Stimulated activated CD4-positive, alpha-beta T cell treated with anti-CD3 and anti-CD28 coated beads, Interleukin-4, amount 100 ng/mL, for 1 hour (primary cell): ENCODE results near the gene SYT7.

ENCODE experiments used
- DNase-seq: peaks from one replicate; pipeline ENCODE4 v3.0.0-alpha.2; 2020

Gene SYT7

DNA sequence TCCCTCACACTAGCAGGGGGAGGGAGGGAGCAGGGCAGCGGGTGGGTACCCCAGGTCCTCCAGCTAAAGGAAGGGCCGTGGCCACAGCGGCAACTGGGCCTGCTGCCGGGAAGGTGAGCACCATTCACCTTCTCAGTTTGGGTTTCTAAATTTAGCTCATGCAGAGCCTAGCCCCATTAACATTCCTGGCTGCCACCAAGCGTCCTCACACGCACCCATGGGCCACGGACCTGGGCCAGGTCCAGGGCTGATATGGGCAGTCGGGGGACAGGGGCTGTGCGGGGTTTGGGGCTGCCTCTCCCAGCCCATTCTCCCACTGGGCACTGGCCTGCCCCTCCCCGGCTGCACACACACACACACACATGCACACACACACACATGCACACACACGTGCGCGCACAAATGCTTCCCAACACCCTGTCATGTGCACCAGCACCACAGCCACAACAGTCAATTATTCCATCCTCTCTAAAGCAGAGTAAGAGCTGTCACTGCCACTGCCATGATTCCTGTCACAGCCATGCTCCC lies 28.7 kb downstream of the SYT7 start:
- DNase-seq: no peak

DNA sequence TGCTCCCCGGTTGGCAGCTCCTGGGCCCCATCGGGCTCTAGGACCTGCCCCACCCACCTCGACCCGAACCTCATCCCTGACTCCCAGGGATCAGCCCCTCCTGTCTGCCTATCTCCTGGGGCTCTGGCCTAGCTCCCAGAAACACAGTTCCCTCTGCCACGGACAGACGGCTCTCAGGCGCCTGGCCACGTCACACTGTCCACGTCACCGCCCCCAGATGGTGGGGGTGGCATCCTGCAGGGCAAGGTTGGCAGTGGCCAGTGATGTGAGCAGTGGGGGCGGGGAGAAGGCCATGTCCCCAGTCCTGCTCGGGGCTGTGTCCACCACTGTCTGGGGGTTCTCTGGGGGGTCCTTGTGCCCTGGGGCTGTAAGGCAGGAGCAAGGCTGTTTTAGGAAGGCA lies 29.2 kb downstream of the SYT7 start:
- no peak for DNase-seq

DNA sequence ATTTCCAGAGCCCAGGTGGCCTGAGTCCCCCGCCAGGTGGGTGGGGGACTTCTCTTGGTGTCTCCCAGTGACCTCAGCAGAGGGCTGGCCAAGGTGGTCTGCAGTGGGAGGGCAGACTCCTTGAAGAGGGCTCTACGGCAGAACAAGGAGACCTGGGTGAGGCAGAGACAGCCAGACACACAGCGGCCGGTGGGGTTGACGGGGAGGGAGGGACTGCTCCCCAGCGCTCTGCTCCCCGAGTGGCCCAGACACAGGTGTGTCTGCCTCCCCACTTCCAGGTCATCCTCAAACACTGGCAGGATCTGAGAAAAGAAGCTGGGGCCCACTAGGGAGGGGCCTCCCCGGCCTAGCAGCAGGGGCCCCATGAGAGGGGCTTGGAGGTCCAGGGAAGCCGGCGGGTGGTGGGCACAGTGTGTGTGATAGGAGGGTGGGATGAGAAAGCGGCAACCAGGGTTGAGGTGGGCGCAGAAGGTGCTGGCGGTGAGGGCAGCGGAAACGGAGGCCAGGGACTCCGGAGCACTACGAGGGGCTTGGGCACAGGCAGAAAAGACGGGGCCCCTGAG lies 30.1 kb downstream of the SYT7 start:
- DNase-seq: no peak

DNA sequence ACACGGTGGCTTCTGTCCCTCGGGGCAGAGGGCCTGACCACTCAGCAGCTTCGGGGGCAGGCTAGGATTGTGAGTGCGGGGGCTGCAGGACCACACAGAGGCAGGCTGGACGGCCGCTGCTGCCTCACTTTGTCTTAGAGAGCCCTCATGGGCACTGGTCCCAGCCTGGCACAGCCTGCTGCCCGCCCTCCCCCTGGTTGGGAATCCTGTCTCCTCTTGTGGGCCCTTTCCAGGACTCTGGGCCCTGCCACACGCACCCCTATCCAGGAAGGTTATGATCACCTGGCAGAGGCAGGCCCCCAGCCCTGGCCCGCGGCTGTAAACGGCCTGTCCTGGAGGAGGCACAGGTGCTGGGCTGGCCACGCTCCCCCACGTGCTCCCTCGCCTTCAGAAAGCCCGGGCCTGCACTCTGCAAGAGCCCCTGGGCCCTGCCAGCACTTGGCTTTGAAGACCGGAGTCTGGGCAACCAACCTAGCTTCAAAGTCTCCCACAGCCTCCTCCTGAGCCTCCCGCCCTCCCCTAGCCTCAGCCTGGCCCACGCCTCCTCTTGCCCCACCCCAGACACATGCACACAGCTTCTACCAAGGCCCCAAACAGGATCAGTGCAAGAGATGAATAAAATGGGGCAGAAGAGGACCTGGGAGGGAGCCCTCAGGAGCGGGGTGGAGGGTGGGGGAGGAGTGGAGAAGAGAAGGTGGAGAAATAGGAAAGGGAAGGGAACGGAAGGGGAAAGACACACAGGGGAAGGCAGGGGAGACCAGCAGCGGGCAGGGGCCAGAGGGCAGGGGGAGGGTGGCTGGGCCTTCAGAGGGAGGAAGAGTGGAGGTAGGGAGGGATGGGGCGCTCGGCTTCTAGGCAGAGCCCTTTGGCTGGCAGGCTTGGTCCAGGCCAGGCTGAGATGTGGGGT lies 31.0 kb downstream of the SYT7 start:
- no peak for DNase-seq

DNA sequence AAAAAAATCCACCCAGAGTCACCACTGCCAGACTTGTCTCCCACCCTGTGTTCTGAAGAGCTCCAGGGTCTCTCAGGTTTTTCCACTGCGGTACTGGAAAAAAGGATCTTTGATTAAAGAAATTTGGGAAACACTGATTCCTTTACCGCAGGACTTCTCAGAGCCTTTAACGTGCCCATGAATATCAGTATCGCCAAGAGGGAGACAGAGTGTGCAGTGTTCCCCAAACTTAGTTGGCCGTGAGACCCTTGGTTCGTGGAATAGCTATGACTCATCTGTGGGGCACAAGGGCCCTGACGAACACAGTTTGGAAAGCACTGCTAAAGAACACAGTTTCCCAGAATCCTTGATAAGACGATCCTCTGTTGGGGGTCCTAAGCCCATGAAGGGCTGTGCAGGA lies 31.7 kb downstream of the SYT7 start:
- DNase-seq: no peak

DNA sequence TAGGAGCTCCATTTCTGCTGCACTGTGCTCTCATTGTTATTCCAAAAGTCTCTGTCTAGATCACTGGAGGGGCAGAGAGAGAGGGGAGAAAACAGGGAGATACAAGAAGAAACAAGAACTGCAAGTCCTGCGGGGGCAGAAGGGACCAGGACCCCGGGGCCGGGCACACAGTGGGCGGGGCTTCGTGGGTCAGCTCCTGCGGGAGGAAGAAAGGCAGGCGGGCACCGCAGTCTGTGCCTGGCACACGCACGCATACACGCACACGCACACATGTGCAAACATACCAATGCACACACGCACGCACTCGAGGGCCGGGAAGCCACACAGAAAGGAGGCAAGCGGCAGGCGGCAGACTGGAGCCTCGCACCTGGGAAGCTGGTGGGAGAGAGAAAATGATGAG lies 33.6 kb downstream of the SYT7 start:
- no peak for DNase-seq

DNA sequence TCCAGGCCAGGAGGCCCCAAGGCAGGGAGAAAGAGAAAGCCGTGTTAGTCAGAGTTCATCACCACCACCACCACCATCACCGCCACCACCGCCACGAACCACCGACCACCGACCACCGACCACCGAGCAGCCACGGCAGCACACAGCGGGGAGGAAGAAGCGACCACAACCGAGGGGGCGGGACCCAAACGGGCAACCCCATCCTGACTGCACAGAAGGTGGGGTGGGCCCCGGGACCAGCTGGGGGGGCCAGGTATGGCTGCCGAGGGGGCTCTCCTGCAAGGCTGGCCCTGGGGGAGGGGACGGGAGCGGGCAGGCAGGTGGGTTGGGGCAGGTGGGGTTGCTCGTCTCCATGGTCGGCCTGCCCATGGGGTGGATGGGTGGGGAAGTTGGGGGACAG lies 34.2 kb downstream of the SYT7 start:
- DNase-seq: no peak

DNA sequence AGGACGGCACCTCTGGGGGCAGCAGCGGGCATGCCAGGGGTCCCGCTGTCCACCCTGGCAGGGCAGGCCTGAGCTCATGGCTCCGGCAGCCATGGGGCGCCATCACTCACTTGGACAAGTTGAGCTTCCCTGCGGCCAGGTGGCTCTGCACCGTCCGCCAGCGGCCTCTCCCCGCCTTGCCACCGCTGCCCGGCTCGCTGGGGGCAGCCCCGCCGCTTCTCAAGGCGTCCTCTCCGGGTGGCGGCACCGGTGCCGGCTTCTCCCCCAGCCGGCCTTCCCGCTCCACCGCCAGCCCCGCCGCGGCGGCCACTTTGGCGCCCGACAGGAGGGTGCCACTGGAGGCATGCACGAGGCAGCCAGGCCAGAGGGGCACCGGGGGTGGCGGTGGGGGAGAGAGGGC lies 35.0 kb downstream of the SYT7 start:
- DNase-seq: no peak

DNA sequence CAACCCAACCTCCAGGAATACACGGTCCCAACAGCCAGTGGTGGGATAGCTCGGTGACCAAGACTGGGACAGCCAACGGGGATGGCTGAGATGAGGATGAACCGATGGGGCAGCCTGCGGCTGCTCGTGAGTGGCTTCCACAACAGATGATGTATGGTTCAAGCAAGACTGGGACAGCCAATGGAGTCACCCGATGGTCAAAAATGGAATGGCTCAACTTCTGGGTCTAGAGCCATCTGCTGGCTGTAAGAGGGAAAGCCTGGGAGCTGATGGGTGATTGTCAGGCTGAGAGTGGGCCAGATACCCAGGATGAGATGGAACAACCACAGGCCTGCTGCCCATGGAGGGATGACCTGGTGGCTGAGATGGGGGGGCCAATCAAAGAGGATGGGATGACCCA lies 35.5 kb downstream of the SYT7 start:
- DNase-seq: no peak

DNA sequence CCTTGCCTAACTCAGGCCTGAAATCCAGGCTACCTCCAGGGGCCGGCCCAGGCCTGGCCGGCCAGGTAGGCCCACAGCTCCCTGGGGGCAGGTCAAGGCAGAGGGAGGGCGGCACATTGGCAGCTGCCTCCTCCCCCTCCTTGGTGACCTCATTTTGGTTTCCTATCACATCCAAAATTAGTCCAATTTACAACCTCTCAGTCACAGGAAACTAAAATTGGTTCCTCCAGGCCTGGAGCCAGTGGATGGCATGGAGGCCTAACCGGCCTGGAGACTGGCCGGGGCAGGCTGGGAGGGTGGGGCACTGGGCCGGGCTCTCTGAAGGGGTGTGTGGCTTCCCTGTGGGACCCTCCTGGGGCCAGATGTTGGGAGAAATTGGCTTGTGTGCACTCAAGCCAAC lies 36.4 kb downstream of the SYT7 start:
- no peak for DNase-seq

DNA sequence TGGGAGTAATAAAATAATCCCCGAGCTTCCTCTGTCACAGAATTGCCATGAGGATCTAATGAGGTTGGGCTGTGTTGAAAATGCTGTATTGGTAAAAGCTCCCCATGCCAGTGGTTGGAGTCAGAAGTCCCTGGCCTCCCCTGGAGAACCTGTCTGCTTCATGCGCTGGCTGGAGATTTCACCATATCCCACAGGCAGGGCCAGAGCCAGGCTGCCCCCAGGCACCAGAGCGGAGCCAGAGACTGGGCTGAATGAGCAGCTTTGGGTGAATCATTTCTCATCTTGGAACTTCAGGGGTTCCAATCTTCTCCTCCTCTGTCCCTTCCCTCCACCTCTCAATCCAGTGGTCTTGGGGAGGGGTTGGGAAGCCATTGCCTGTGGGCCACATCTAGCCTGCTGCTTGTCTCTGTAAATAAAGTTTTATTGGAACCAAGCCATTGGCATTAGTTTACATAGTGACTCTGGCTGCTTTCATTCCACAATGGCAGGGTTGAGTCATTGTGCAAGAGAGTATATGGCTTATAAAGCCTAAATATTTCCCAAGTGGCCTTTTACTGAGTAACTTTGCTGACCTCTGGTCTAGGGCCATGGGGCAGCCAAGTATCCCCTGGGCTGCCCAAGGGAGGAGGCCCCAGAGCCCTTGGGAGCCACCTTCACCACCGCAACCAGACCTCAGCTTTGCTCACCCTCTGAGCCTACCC lies 37.1 kb downstream of the SYT7 start:
- no peak for DNase-seq

DNA sequence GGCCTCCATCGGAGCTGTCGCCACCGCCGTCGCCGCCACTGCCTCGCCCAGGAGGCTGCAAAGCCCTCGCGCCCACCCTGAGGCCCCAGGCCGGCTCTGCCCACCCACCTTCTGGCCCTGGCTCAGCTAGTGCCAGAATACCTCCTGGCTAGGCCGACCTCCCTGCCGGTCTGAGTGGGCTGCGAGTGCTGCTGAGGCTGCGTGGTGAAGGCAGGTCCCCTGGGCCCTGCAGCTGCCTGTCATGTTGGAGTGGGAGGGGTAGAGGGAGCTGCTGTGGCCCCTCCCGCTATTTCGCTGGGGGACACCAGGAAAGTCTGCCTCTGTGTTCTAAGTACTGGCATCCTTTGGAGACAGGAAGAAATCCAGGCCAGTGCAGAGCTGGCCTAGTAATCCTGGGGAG lies 38.2 kb downstream of the SYT7 start:
- DNase-seq: no peak

DNA sequence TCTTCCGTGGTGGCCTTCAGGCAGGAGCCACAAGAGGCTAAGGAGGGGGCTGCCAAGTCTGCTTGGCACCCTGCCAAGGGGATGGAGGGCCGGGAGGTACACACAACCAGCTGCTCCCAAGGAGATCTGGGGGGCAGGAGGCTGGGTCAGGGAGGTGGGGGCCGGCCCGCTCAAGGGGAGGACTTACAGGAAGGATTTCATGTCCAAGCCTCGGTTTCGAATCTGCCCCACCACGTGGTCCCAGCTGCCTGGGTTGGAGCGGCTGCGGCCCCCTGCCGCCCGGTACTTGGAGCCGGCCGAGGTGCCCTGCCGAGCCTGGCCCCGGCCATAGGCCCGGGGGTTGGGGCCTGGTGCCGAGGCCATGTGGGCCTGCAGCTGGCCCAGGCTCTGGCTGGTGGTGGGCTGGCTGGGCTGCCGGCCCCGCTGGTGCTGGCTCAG lies 38.8 kb downstream of the SYT7 start:
- no peak for DNase-seq

DNA sequence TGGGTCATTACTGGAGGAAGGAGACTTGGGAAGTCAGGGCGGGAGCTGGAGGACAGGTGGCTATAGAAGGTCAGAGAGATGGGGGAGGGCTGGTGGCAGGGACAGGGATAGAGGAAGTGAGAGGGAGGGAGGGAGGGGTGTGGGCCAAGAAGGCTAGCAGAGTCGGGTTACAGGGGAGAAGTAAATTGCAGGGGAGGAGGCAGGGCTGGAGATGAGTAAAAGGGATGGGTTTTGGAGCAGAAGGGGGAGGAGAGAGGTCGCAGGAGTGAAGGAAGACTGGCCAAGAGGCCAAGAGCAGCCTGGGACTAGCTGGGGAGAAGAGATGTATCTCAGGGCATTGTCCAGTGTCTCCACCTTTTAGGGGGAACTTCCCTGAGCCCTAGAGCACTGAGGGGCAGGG lies 39.3 kb downstream of the SYT7 start:
- no peak for DNase-seq

DNA sequence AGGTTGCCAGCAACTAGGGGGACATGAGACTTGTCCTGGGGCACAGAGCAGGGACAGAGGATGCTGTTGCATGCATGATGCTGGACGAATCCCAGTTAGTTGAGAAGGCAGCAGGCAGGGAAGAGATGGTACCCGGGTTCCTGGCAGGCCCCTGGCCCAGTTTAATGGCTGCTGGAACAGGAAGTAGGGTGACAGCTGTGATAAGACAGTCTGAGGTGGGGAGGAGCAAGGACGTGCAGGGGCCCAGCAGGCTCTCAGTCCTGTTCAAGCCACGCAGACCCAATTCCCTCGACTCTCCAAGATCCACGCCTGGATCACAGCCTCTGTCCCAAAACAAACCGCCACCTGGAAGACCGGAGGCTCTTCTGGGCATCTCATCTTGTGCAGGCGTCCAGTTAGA lies 40.3 kb downstream of the SYT7 start:
- DNase-seq: no peak

DNA sequence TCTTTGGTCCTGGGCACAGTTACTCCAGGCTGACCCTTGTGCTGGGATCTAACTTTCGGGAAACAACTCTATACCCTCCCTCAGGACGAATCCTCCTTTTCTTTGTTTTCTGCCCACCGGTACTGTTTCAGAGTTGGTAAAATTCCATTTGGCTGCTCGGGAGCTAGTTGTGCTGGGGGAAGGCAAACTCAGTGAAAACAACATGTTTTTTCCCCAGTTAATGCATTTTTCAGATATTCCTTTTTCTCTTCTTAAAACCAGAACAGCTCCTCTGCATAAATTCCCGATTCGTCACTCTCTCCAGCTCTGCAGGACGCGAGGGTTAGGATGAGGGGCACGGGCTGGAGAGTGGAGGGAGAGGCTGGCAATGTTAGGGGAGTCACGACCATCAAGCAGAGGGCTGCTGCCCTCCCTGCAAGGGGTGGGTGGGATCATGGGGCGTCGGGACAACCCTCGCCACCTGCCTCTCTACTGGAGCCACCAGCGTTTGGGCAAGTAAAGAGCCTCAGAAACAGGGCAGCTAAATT lies 41.0 kb downstream of the SYT7 start:
- DNase-seq: no peak

DNA sequence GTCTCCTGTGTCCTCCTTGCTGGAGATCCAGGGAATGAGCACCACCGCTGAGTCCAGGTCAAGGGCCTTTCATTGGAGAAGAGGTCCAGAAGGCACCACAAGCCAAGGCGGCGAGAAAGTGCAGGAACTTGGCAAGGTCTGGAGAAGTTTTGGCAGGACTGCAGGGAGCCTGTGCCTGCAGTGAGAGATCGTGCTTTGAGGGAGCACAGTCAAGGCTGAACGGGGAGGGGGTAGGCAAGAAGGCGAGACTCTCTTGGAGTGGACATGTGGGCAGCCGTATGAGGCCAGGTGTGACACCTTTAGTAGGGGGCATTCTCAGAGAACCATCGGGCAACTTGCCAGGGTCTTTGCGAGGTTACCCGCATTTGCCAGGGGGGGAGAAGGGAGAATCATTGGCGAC lies 41.9 kb downstream of the SYT7 start:
- DNase-seq: no peak

DNA sequence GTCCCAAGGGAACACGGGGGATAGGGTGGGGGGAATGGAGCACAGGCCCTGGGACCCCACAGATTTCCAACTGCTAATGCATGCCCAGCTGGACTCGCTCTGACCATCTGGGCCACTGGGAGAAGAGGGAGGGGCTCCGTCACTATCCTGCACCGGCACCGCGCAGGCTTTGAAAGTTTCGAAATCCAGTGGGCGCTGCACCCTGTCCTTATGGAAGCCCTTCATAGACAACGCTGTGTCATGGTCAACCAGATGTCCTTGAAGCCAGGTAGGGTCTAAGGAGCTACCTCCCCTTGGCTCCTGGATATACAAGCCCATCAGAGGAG lies 42.3 kb downstream of the SYT7 start:
- DNase-seq: no peak

DNA sequence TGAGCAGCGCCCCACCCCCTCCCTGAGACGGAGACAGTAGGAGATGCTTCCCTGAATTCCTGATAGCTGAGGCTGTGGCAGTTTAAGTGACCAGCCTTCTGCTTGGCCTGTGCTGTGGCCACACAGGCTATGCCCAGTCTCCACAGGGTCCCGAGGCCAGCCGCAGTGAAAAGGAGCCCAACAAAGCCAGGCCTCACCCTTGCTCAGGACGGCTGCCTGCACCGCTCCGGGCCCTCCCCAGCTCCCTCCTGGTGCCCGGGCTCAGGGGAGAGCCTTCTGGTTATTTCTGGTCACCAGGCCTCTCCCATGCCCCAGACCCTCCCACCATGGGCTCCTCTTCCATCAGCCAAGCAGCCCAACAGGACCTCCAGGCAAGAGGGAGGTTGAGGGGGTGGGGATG lies 43.5 kb downstream of the SYT7 start:
- DNase-seq: no peak

DNA sequence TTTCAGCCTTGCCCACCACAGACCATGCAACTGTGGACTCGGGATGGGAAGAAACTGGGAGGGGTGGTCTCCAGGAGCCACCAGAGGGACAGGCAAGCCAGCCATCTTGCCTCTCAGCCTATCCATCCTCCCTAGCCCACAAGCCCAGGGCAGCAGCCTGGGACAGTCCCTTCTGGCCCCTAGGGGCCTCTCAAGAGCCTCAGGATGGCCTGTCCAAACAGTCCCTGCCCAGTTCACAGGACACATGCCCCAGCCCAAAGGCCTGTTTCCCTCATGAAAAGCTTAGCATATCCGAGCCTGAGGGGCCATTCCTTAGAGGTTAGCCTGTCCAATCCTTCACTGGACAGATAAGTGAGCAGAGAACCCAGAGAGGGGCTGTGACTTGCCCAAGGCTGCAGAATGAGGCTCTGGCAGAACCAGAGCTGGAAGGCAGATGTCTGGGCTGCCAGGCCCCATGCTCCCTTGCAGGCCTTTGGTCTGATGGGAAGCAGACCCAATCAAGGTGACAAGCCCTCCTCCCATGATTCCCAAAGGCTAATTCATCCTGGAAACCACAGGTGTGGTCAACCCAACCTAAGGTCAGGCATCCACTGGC lies 44.1 kb downstream of the SYT7 start:
- no peak for DNase-seq

DNA sequence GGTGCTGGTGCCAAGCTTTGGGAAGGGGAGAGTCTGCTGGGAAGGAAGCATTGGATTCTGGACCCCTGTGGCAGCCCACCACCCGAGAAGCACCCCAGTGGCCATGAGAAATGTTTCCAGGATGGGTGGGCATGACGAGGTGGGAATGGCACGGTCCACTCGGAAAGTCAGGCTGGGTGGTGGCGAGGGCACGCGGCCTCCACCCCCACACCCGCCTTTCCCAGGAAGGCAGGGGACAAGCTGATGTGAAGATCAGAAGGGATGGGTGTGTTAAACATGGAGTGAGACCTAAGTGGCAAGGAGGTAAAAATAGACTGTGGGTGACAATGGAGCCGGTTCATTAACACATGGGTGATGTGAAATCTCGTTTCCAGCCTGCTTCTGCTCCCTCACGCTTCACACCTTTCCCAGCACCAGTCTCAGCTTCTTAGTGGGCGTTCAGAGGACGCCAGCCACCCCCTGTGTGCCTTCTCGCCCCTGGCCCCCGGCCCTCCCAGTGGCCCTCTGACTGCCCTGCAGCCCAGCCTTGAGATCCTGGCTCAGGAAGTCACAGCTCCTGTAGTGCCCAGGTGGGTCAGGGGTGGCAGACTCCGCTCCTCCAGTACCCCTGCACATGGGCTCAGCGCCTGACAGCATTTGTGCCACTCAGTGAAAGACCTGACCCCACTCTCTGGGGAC lies 44.7 kb downstream of the SYT7 start:
- no peak for DNase-seq

DNA sequence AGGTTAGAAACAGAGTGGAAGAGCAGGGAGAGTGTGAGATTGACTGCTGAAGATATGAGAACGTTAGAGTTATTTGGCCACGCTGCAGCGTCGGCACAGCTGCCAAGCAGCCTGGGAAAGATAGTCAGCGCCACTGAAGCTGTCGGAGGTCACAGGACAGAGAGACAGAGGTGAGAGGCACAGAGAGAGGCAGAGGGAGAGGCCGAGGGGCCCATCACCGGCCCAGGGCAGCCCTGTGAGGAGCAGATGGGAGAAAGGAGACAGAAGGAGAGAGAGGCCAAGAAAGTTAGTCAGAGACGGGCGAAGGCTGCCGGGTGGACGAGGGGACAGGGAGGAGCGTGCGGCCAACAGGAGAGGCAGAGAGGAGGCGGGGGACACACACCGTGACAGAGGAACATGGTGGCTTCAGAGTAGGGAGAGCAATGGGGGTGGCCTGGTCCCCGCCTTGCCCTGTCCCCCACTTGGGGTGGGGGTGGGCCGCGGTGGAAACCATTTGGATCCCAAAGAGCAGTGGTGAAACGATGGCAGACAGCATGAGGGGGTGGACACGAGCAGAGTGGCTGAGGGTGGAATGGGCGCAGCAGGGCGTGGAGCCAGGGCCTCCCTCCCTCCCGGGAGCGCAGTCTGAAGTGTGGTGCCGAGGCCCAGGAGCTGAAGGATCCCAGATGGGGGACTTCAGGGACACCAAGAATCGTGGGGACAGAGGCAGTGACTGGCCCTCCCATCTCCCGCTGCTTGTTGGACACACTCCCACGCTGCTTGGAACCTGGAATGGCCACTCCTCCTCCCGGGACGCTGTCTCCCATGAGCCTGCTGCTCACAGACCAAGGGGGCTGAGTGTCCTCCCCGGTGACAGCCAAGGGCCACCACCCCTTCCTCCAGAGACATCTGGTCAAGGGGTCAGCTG lies 45.7 kb downstream of the SYT7 start:
- no peak for DNase-seq
